ENCODE data around the gene SHANK2. TPM values are rescaled to one million over a fixed set of nuclear protein-coding genes. Genes with fewer than 3 reads are reported as not detected.

SHANK2 gene
- total RNA-seq (2013; cell fraction: nucleolus; rRNA removed), result 7.4 and 7.8 TPM in 2 replicates
- total RNA-seq (2014; rRNA removed), result 0.11 and 0.28 TPM in 2 replicates
- total RNA-seq (2014; rRNA removed; fragmentation: Illumina TruSeq; extraction: Trizol), result not detected in 2 replicates
- 0.13 and 0.31 TPM in 2 replicates for total RNA-seq (2021)
- not detected for polyA plus RNA-seq (2011; ENCODE audit: low read depth)
- 0.10 and 0.14 TPM in 2 replicates for polyA plus RNA-seq (2011; rRNA removed)
- 0.09 and 0.12 TPM in 2 replicates for polyA plus RNA-seq (2011; cell fraction: cytosol; rRNA removed)
- 0.67 and 0.79 TPM in 2 replicates for polyA plus RNA-seq (2011; cell fraction: nucleus; rRNA removed)
- polyA plus RNA-seq (2012), result 0.04 TPM in 1 of 2 replicates, not detected in the other
- polyA plus RNA-seq (2014; fragmentation: Illumina TruSeq; extraction: Trizol), result 0.01 TPM in 1 of 2 replicates, not detected in the other
- not detected for polyA plus RNA-seq (2014; fragmentation: Nextera tagmentation; extraction: Ambion mirVana)
- polyA plus RNA-seq (2014; rRNA removed), result not detected in 2 replicates
- under 1 TPM in 1 of 2 experiments, not detected in 1; 0.04 TPM for polyA plus RNA-seq (2016; fragmentation: Nextera tagmentation; extraction: Ambion mirVana)
- 0.57 and 0.95 TPM in 2 replicates for polyA minus RNA-seq (2011; rRNA and poly(A)+ RNA removed)
- not detected in 2 replicates for polyA minus RNA-seq (2011; cell fraction: cytosol; rRNA and poly(A)+ RNA removed)
- 1.2 and 1.7 TPM in 2 replicates for polyA minus RNA-seq (2011; cell fraction: nucleus; rRNA and poly(A)+ RNA removed)
- Bru-seq, nascent RNA, result percentile 39 among the genes with signal in this experiment
- BruChase-seq, experiment 1, labeled RNA remaining after a 6-hour chase, result percentile 44 among the genes with signal in this experiment
- percentile 37 among the genes with signal in this experiment for BruChase-seq, experiment 2, labeled RNA remaining after a 2-hour chase
- long read RNA-seq, experiment 1, result 0 reads
- long read RNA-seq, experiment 2, result 0 reads

DNA sequence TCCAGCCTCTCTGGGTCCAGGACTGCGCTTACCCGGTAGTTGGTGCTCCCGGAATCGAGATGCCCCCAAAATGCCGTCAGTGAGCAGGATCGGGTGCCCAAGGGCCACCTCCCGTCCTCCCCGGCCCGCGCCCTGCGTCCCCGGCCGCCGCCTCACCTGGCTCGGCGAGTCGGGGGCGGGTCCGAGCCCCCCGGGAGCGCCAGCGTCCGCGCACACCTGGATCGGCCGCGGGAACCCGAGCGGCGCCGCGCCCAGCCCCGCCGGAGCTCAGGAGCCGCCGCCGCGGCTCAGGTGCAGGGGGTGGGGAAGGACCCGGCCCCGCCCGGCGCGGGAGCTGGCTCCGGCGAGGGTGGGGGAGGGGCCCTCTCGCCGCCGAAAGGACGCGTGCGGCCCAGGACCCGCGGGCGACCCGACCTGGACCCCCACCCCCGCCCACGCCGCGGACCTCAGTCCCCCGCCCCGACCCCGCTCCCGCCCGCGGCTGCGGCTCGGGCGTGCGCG is at the start of gene SHANK2:
TSS of gene SHANK2 (minus strand) at position 309 of the 501 bp plus-strand sequence. CDS start 105,251 bp downstream, outside the sequence.
- in situ Hi-C loops (cut with MboI), result no loop called here

More for the DNA sequence above, at the start of gene SHANK2:
- Histone ChIP-seq H3K4me3 (no peak within 1 kb of the TSS), H3K27ac (ENCODE audit: control insufficient read depth, insufficient read depth) (no peak within 1 kb of the TSS), H3K36me3 (ENCODE audit: control insufficient read depth in 2 of 2, insufficient read depth in 2 of 2, low read length in 1 of 2) (no peaks in the 10 kb centered on the region), H4K20me1 (ENCODE audit: control insufficient read depth, insufficient read depth) (no peaks in the 10 kb centered on the region), H3K27me3 (replicated peaks in 1 of 2; ENCODE audit: control insufficient read depth in 2 of 2, insufficient read depth in 2 of 2, low read length in 1 of 2) (peaks cover 4 to 7% of the 10 kb centered on the region in 2 experiments), H3K4me2 (ENCODE audit: control insufficient read depth, insufficient read depth) (0 out of 2 replicates have a peak within 1 kb of the TSS, but pooled peaks have one; percentile 25), H3K9ac (ENCODE audit: control insufficient read depth, insufficient read depth, low read length) (no peak within 1 kb of the TSS), H3K4me1 (ENCODE audit: control insufficient read depth, insufficient read depth, low read length) (no peaks in the 10 kb centered on the region), H3K79me2 (ENCODE audit: control insufficient read depth, insufficient read depth, low read length) (no peaks in the 10 kb centered on the region), H2AFZ (ENCODE audit: control insufficient read depth, low read depth, low read length) (no peak within 1 kb of the TSS), H3K9me3 (replicated peaks; ENCODE audit: control insufficient read depth, insufficient read depth, low read length) (no peaks in the 10 kb centered on the region)
- ATAC-seq (peak; percentile 27; the same call in 2 of the 3 replicates), DNase-seq (ENCODE audit: low read depth, low spot score) (no peak), FAIRE-seq (no peak)
- no TSS peak for BruUV-seq (replicated peaks)
- SMC1A ChIA-PET (ENCODE audit: uncharacterized antibody, unreplicated experiment), result no interaction called here
- intact Hi-C loops (cut with micrococcal nuclease; ENCODE audit: unreplicated experiment), result no loop called here
- POLR2A ChIA-PET, result no interaction called here
- 13% methylated on average over 7 of the region's 70 CpGs for WGBS (ENCODE audit: insufficient coverage, insufficient replicate concordance, low lambda C conversion rate, missing lambda C conversion rate)
- RAD21 ChIA-PET (ENCODE audit: unreplicated experiment), result no interaction called here
- no peak for TF ChIP-seq ZSCAN29 (IDR thresholded peaks at IDR 0.05)
- TF ChIP-seq SUPT20H (IDR thresholded peaks at IDR 0.05; ENCODE audit: borderline replicate concordance, control insufficient read depth, low read depth, low read length), result no peak
- TF ChIP-seq ELK1 (IDR thresholded peaks at IDR 0.05; ENCODE audit: low read depth, low read length), result no peak
- CTCF ChIA-PET, result no interaction called here

Data from GM12878 (cell line).